GM21786 (cell line): Measurements from ENCODE around the gene ODC1.

Source experiments
- ATAC-seq: cut with Tn5 transposase; IDR thresholded peaks from one replicate; pipeline ENCODE4 v1.9.1; 2021; ENCODE audit not compliant: unreplicated experiment

Gene ODC1

GRCh38 chr2:10419553-10420257 lies 28.4 kb downstream of the ODC1 start:
- no peak for ATAC-seq

- ATAC-seq = no peak
These were observed 30.4 kb downstream of the ODC1 start for GRCh38 chr2:10417551-10418335.

- no peak for ATAC-seq
These were observed 32.5 kb downstream of the ODC1 start for GRCh38 chr2:10415640-10416039.

GRCh38 chr2:10415048-10415447 lies 33.1 kb downstream of the ODC1 start:
- ATAC-seq = no peak

- ATAC-seq = no peak
These were observed 33.5 kb downstream of the ODC1 start for GRCh38 chr2:10414591-10414990.

- no peak for ATAC-seq
These were observed 34.1 kb downstream of the ODC1 start for GRCh38 chr2:10413991-10414451.

- no peak for ATAC-seq
These were observed 34.6 kb downstream of the ODC1 start for GRCh38 chr2:10413503-10413902.

- no peak for ATAC-seq
These were observed 35.7 kb downstream of the ODC1 start for GRCh38 chr2:10412380-10412779.

GRCh38 chr2:10411557-10411956 lies 36.6 kb downstream of the ODC1 start:
- ATAC-seq = no peak

- ATAC-seq = no peak
These were observed 37.2 kb downstream of the ODC1 start for GRCh38 chr2:10410823-10411437.

GRCh38 chr2:10410001-10410822 lies 37.9 kb downstream of the ODC1 start:
- peak; percentile 69 for ATAC-seq

GRCh38 chr2:10408649-10409579 lies 39.2 kb downstream of the ODC1 start:
- peak; percentile 44 for ATAC-seq

- ATAC-seq = peak; percentile 37
These were observed 40.1 kb downstream of the ODC1 start for GRCh38 chr2:10407841-10408648.

- ATAC-seq = no peak
These were observed 40.7 kb downstream of the ODC1 start for GRCh38 chr2:10407432-10407831.

- no peak for ATAC-seq
These were observed 41.5 kb downstream of the ODC1 start for GRCh38 chr2:10406491-10407188.

- no peak for ATAC-seq
These were observed 42.1 kb downstream of the ODC1 start for GRCh38 chr2:10406016-10406415.

- ATAC-seq = no peak
These were observed 42.7 kb downstream of the ODC1 start for GRCh38 chr2:10405448-10405847.

GRCh38 chr2:10404324-10405143 lies 43.6 kb downstream of the ODC1 start:
- no peak for ATAC-seq
